ENCODE data around the gene SPOCK3. TPM values are rescaled to one million over a fixed set of nuclear protein-coding genes. Genes with fewer than 3 reads are reported as not detected.
"Not testable (repeated sequence)": the region's sequence is repeated elsewhere in the genome, so short reads cannot be mapped to it uniquely, and the experiment has no call there.

Gene SPOCK3
- 10 to 100 TPM in 4 of 8 experiments, 1 to 10 TPM in 1, under 1 TPM in 1, not detected in 2; 0.41 to 42.2 (median 18.6) TPM for total RNA-seq

DNA sequence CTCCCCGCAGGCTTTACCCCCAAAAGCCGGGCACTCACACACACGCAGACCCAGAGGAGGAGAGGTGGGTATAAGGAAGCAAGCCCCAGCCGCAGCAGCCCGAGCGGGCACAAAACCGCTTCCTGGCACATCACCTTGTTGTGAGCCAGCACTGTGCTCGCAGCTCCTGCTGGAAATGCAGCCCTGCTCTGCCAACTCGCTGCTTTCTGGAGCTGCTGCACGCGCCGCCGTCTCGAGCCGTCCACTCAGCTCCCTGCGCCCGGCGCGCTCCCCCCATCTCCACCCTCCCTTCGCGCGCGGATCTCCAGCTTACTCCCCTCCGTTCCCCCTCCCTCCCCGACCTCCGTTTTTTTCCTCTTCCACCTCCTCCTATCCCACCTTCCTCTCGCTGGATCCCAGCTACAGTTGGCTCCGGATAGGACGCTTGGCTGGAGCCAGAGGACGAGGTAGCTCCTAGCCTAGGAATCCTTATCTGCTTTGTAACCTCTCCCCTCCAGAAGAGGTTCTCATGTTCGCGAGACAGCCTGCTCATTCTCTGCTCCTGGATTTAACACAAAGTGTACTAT lies at the start of gene SPOCK3:
Gene SPOCK3, minus strand, starts transcription at position 179 of the 566 bp plus-strand sequence.
- Histone ChIP-seq H3K27ac (peak within 1 kb of the TSS in 1 of 2 donors; percentile 50), H3K4me1 (replicated peaks in 1 of 2) (no peaks in the 10 kb centered on the region), H3K4me3 (peak within 1 kb of the TSS; percentile 45 to 77 (median 67))
- 0% methylated on average over 1 to 6 of the region's 32 CpGs; no CpG with 5 or more reads in 7 of the 10 experiments for WGBS, 10 experiments
- in situ Hi-C loops (cut with MboI; ENCODE audit: low pct_unique_long_range_greater_than_20kb in 2 of 9, low sequenced_read_pairs in 9 of 9, unreplicated experiment in 9 of 9), result no loop called here
- peak in 7 of 8 experiments; percentile 53 to 95 (median 92) for ATAC-seq (replicated peaks in 6 of 8)

GRCh38 chr4:167282171-167282864 lies 48.0 kb upstream of the SPOCK3 start:
- in situ Hi-C loops (cut with MboI; ENCODE audit: low pct_unique_long_range_greater_than_20kb in 2 of 9, low sequenced_read_pairs in 9 of 9, unreplicated experiment in 9 of 9), result loop anchor here in 1 of 9 experiments (25.0 kb wide), 1 partner anchor 245 kb away; no protein-coding TSS in a partner anchor
- WGBS, 10 experiments, result 33 to 100% (median 75%) methylated on average over 1 of the region's 1 CpG; no CpG with 5 or more reads in 1 of the 10 experiments
- ATAC-seq (replicated peaks in 6 of 8), result no peak
- Histone ChIP-seq H3K4me3 (no peak overlapping the region), H3K27ac (no peak overlapping the region), H3K4me1 (replicated peaks in 1 of 2) (no peaks in the 10 kb centered on the region)

DNA sequence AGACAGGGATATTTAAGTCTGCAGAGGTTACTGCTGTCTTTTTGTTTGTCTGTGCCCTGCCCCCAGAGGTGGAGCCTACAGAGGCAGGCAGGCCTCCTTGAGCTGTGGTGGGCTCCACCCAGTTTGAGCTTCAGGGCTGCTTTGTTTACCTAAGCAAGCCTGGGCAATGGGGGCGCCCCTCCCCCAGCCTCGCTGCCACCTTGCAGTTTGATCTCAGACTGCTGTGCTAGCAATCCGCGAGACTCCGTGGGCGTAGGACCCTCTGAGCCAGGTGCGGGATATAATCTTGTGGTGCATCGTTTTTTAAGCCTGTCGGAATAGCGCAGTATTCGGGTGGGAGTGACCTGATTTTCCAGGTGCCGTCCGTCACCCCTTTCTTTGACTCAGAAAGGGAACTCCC lies 47.3 kb upstream of the SPOCK3 start:
- not testable (repeated sequence) for H3K27ac ChIP-seq; H3K4me1 ChIP-seq (replicated peaks in 1 of 2); H3K4me3 ChIP-seq; ATAC-seq (replicated peaks in 6 of 8)
- in situ Hi-C loops (cut with MboI; ENCODE audit: low pct_unique_long_range_greater_than_20kb in 2 of 9, low sequenced_read_pairs in 9 of 9, unreplicated experiment in 9 of 9), result loop anchor here in 1 of 9 experiments (25.0 kb wide), 1 partner anchor 244 kb away; no protein-coding TSS in a partner anchor
- WGBS, 10 experiments, result 50% methylated on average over 1 of the region's 13 CpGs; no CpG with 5 or more reads in 9 of the 10 experiments

DNA sequence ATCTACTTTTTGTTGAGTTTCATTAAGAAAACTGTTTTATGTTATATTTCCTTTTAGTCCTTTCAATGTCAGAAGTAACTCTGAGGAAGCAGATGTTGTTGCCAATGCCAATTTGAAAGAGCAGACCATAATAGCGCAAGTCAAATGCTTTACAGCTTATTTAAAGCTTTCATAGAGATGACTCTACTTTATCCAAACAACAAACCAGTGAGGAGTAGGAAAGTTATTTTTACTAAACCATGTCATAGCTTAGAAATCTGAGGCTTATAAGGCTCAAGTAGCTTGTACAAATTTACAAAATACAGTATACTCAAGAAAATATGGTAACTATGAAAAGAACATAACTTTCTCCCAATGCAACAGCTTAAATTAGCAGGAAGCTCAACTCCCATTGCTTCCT lies 40.1 kb upstream of the SPOCK3 start:
- no peaks in the 10 kb centered on the region for H3K4me1 ChIP-seq (replicated peaks in 1 of 2)
- in situ Hi-C loops (cut with MboI; ENCODE audit: low pct_unique_long_range_greater_than_20kb in 2 of 9, low sequenced_read_pairs in 9 of 9, unreplicated experiment in 9 of 9), result no loop called here
- H3K27ac ChIP-seq, result no peak overlapping the region
- no peak overlapping the region for H3K4me3 ChIP-seq
- no peak for ATAC-seq (replicated peaks in 6 of 8)
- WGBS, 10 experiments, result 42 to 100% (median 93%) methylated on average over 1 of the region's 1 CpG; no CpG with 5 or more reads in 2 of the 10 experiments

DNA sequence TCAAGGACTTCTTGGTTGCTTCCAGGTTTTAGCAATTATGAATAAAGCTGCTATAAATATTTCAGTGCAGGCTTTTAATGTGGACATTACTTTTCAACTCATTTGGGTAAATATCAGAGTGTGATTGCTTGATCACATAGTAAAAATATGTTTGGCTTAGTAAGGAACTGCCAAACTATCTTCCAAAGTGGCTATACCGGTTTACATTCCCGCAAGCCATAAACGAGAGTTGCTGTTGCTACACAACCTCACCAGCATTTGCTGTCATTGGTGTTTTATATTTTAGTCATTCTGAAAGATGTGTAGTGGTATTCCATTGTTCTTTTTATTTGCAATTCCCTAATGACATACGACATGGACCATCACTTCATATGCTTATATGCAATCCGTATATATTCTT lies 30.9 kb upstream of the SPOCK3 start:
- WGBS, 10 experiments, result 14 to 100% (median 66%) methylated on average over 3 to 5 of the region's 5 CpGs; no CpG with 5 or more reads in 2 of the 10 experiments
- in situ Hi-C loops (cut with MboI; ENCODE audit: low pct_unique_long_range_greater_than_20kb in 2 of 9, low sequenced_read_pairs in 9 of 9, unreplicated experiment in 9 of 9), result no loop called here

DNA sequence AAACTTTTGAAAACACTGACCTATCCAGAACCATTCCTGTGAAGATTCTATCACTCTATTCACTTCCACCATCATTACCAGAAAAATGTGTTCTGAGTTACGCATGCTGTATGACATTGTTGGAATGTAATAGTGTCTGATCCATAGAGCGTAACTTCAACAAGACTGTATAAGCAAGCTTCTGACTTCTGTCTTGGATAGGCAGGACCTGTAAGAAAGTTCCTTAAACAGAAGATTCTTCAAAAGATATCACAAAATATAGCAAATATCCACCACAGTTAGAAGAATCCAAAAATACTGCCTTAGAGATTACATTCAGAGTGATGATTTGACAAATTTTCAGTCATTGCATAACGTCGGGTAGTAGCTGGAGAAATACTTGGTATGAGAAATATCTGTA lies 14.0 kb upstream of the SPOCK3 start:
- in situ Hi-C loops (cut with MboI; ENCODE audit: low pct_unique_long_range_greater_than_20kb in 2 of 9, low sequenced_read_pairs in 9 of 9, unreplicated experiment in 9 of 9), result no loop called here
- Histone ChIP-seq H3K4me3 (no peak overlapping the region), H3K4me1 (replicated peaks in 1 of 2) (no peaks in the 10 kb centered on the region), H3K27ac (no peak overlapping the region)
- no peak for ATAC-seq (replicated peaks in 6 of 8)
- 14 to 96% (median 85%) methylated on average over 1 to 4 of the region's 4 CpGs for WGBS, 10 experiments

More for the DNA sequence above, 30.9 kb upstream of the SPOCK3 start:
- H3K4me3 ChIP-seq, result no peak overlapping the region
- no peak overlapping the region for H3K27ac ChIP-seq
- H3K4me1 ChIP-seq (replicated peaks in 1 of 2), result no peaks in the 10 kb centered on the region
- no peak for ATAC-seq (replicated peaks in 6 of 8)

- in situ Hi-C loops (cut with MboI; ENCODE audit: low pct_unique_long_range_greater_than_20kb in 2 of 9, low sequenced_read_pairs in 9 of 9, unreplicated experiment in 9 of 9), result no loop called here
- H3K27ac ChIP-seq, result no peak overlapping the region
- no peak overlapping the region for H3K4me3 ChIP-seq
- H3K4me1 ChIP-seq (replicated peaks in 1 of 2), result no peaks in the 10 kb centered on the region
- no peak for ATAC-seq (replicated peaks in 6 of 8)
- 5 to 100% (median 73%) methylated on average over 1 to 2 of the region's 2 CpGs for WGBS, 10 experiments
These were observed 5.3 kb upstream of the SPOCK3 start for GRCh38 chr4:167239627-167240026.

DNA sequence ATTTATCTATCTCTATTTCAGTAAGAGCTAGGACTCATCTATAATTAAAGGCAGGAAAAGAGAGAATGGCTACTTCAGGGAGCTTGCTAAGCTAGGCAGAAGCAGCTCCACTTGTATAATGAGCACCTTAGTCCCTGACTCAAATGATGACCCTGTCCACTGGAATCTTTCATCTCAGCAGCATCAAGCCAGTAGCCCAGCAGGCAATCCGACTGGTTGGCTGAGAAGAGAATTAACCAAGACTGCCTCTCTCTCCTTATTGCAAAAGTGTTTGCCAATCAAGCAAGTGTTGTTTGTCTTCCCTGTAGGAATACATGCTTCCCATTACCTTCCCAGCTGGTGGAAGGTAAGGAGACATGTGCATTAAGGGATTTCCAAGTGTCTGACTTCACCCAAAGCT lies 3.9 kb upstream of the SPOCK3 start:
- no peaks in the 10 kb centered on the region for H3K4me1 ChIP-seq (replicated peaks in 1 of 2)
- H3K27ac ChIP-seq, result no peak overlapping the region
- in situ Hi-C loops (cut with MboI; ENCODE audit: low pct_unique_long_range_greater_than_20kb in 2 of 9, low sequenced_read_pairs in 9 of 9, unreplicated experiment in 9 of 9), result no loop called here
- no peak overlapping the region for H3K4me3 ChIP-seq
- WGBS, 10 experiments, result 0 to 100% (median 83%) methylated on average over 1 of the region's 1 CpG; no CpG with 5 or more reads in 3 of the 10 experiments
- no peak for ATAC-seq (replicated peaks in 6 of 8)

GRCh38 chr4:167233685-167234315 lies 494 bp downstream of the SPOCK3 start:
- peak in 6 of 8 experiments; percentile 64 to 78 (median 74) for ATAC-seq (replicated peaks in 6 of 8)

DNA sequence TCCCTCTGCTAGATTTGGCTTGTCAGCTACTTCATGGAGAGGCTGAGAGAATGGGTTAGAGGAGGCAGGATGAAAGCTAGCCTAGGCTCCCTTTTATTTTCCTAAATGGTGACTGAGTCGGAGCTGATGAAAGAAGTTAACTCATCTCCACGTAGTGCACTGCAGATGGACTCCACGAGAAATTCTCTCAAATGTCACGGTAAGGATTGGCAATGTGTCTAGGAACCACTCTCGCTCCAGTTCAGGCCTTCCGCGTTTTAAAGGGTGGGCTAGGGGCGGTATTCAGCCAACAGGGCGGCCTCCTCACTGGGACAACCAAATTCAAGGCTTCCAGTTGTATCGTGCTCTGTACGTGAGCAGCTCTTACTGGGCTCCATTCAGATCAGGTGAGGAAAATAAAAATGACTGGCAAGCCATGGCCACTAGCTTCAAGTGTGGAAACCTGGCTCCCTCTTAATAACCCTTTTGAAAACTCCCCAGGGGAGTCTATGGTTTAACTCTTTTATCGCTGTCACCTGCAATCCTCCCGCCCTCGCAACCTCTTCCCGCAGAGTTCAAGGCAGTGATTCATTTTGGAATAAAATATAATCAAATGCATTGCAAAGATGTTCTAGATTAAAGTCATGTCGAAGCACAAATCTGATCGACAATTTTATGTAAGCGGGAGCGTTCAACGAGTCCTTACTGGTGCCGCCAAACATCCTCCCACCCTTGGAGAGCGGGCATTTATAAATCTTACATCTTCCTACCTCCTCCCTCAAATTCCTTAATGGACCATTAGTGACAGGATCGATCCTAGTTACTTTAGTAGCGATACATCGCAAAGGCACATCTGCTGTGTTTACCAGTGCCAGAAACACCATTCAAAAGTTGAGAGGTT lies 1.2 kb downstream of the SPOCK3 start:
- H3K27ac ChIP-seq, result no peak overlapping the region
- peak overlapping the region; percentile 45 to 77 (median 67) for H3K4me3 ChIP-seq
- WGBS, 10 experiments, result 0 to 54% (median 11%) methylated on average over 1 to 18 of the region's 25 CpGs
- in situ Hi-C loops (cut with MboI; ENCODE audit: low pct_unique_long_range_greater_than_20kb in 2 of 9, low sequenced_read_pairs in 9 of 9, unreplicated experiment in 9 of 9), result no loop called here
- no peaks in the 10 kb centered on the region for H3K4me1 ChIP-seq (replicated peaks in 1 of 2)
- peak in 3 of 8 experiments; percentile 3 to 10 (median 9) for ATAC-seq (replicated peaks in 6 of 8)

More at GRCh38 chr4:167233685-167234315, 494 bp downstream of the SPOCK3 start:
- in situ Hi-C loops (cut with MboI; ENCODE audit: low pct_unique_long_range_greater_than_20kb in 2 of 9, low sequenced_read_pairs in 9 of 9, unreplicated experiment in 9 of 9), result no loop called here
- WGBS, 10 experiments, result 0 to 8% (median 0%) methylated on average over 2 to 10 of the region's 40 CpGs; no CpG with 5 or more reads in 6 of the 10 experiments
- no peaks in the 10 kb centered on the region for H3K4me1 ChIP-seq (replicated peaks in 1 of 2)
- peak overlapping the region in 1 of 2 donors; percentile 50 for H3K27ac ChIP-seq
- peak overlapping the region; percentile 45 to 77 (median 67) for H3K4me3 ChIP-seq

GRCh38 chr4:167230744-167231143 lies 3.5 kb downstream of the SPOCK3 start:
- Histone ChIP-seq H3K4me3 (no peak overlapping the region), H3K27ac (no peak overlapping the region)
- in situ Hi-C loops (cut with MboI; ENCODE audit: low pct_unique_long_range_greater_than_20kb in 2 of 9, low sequenced_read_pairs in 9 of 9, unreplicated experiment in 9 of 9), result no loop called here

DNA sequence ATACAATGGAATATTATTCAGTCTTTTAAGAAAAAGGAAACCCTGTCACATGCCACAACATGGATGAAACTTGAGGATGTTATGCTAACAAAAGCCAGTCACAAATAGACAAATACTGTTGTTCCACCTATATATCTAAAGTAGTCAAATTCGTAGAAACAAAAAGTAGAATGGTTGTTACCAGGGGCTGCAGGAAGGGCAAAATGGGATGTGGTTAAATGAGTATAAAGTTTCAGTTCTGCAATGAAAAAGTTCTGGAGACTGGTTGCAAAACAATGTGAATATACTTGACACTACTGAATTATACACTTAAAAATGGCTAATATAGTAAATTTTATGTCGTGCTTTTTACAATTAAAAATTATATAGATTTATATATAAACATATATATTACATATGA lies 12.2 kb downstream of the SPOCK3 start:
- 4 to 100% (median 84%) methylated on average over 1 to 2 of the region's 2 CpGs for WGBS, 10 experiments
- ATAC-seq (replicated peaks in 6 of 8), result no peak
- no peaks in the 10 kb centered on the region for H3K4me1 ChIP-seq (replicated peaks in 1 of 2)
- no peak overlapping the region for H3K27ac ChIP-seq
- no peak overlapping the region for H3K4me3 ChIP-seq
- in situ Hi-C loops (cut with MboI; ENCODE audit: low pct_unique_long_range_greater_than_20kb in 2 of 9, low sequenced_read_pairs in 9 of 9, unreplicated experiment in 9 of 9), result no loop called here

More at GRCh38 chr4:167230744-167231143, 3.5 kb downstream of the SPOCK3 start:
- no peak for ATAC-seq (replicated peaks in 6 of 8)
- 9 to 100% (median 52%) methylated on average over 1 to 5 of the region's 5 CpGs for WGBS, 10 experiments
- no peaks in the 10 kb centered on the region for H3K4me1 ChIP-seq (replicated peaks in 1 of 2)

Measured in motor neuron (in vitro differentiated cells).